ENCODE data around the gene PRDX6.
"Not testable (repeated sequence)": the region's sequence is repeated elsewhere in the genome, so short reads cannot be mapped to it uniquely, and the experiment has no call there.

The PRDX6 gene

GRCh38 chr1:173502104-173502503 lies 25.0 kb downstream of the PRDX6 start:
- DNase-seq = no peak

DNA sequence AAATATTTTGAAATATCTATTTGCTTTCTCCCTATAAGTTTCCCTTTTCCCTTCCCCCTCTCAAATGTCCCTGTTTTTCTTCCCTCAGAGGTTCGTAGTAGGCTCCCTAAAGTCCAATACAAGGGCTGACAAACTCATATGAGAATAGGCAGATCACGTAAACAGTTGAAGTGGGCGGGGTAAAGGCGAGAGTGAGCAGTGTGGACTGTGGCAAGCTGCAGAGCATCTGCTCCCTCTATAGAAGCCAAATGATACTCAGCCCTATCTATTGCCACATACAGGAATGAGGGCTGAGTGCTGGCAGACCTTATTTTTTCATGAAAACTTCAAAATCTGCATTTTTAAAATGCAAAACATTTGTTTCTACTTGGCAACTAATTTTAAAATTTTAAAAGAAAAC lies 26.3 kb downstream of the PRDX6 start:
- no peak for DNase-seq

GRCh38 chr1:173504268-173504667 lies 27.1 kb downstream of the PRDX6 start:
- DNase-seq = no peak

DNA sequence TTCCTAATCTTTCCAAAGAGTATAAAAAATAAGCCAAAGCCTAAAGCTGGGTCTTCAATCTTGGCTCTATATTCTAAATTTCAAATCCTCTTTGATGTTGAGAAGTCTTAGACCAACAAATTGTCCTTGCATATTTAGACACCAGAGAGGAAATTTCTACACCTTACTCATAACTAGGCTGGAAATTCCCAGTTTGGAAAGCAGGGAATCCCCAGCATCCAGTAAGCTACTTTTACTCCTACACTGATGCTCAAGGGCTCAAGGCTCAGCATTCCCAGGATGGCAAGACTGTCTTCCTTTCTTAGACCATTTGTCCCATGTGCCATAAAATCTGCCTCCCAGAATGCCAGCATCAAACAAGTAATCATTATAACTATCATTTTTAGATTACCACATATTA lies 28.3 kb downstream of the PRDX6 start:
- no peak for DNase-seq

DNA sequence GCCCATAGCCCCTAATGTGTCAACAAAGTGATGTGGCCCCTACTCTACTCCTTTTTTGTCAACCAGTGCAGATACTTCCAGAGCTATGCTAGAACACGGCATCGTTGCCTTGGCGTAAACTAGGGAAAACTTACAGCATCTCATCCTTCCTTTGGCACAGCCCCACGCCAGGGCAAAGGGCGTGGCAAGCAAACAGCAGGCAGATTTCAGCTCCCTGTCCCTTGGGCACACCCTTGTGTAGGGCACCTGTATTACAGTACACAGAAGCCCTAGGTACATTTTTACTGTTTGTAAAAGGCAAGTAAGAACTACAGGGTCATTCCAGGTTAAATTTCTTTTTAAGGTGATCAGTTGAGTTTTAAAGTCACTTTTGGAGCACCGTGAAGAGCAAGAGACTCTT lies 29.3 kb downstream of the PRDX6 start:
- no peak for DNase-seq

GRCh38 chr1:173507205-173507846 lies 30.2 kb downstream of the PRDX6 start:
- DNase-seq = no peak

GRCh38 chr1:173507847-173508209 lies 30.7 kb downstream of the PRDX6 start:
- DNase-seq = no peak

DNA sequence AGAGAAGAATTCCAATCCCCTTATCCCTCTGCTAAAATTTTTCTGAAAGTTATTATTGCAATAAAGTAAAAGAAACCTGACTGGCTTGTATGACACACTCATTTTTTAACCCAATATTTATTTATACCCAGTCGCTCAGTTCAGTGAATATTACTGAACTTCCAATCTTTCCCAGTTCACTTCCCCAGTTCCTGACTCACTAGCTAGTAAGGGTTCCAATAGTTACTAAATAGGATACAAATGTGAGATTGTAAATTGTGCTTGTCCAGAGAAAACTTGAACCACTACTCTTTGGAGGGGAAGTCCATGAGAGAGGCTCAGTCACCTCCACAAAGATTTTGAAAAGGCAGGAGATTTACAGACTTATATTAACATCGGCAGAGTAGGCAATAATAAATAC lies 31.4 kb downstream of the PRDX6 start:
- no peak for DNase-seq

GRCh38 chr1:173509797-173510196 lies 32.7 kb downstream of the PRDX6 start:
- DNase-seq = no peak

DNA sequence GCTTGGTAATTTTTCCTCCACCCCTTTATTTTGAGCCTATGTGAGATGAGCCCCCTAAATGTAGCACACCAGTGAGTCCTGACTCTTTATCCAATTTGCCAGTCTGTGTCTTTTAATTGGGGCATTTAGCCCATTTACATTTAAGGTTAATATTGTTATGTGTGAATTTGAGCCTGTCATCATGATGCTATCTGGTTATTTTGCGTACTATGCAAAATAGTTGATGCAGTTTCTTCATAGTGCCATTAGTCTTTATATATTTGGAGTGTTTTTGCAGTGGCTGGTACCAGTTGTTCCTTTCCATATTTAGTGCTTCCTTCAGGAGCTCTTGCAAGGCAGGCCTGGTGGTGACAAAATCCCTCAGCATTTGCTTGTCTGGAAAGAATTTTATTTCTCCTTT lies 37.4 kb downstream of the PRDX6 start:
- DNase-seq = not testable (repeated sequence)

DNA sequence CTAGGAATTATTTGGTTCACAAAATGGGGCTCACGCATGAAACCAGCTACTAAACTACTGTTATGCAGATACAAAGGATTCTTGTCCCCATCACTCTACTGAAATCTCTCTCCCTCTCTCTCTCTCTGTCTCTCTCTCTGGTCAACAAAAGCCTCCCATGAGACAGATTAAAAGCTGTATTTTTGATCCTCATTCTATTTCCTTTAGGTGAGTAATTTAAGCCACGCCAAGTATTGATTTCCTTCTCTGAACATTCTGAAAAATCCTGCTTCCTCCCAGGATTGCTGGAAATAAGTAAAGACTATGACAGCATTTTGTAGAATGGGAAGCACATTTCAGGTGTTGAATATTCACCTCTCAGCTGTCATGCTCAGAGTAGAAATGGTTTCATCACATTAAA lies 43.7 kb downstream of the PRDX6 start:
- DNase-seq = no peak

GRCh38 chr1:173523329-173523728 lies 46.2 kb downstream of the PRDX6 start:
- no peak for DNase-seq

DNA sequence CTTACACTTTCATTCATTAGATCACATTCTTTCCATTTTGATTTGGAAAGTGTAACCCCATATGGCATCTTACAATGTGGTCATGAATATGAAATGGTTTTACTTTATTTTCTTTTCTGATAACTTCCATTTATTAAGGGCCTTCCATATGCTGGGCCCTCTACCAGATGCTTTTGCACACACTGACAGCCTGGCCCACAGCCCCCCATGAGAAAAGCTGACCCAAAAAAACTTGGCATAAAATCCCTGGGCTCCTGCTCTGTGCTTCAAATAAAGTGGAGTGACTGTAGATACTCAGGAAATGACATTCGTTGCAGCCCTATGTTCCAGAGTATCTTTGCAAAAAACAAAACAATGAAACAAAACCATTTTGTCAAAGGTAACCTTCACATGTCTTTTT lies 48.8 kb downstream of the PRDX6 start:
- DNase-seq = no peak

- no peak for DNase-seq
Measured at GRCh38 chr1:173527151-173527826, 50.2 kb downstream of the PRDX6 start.

DNA sequence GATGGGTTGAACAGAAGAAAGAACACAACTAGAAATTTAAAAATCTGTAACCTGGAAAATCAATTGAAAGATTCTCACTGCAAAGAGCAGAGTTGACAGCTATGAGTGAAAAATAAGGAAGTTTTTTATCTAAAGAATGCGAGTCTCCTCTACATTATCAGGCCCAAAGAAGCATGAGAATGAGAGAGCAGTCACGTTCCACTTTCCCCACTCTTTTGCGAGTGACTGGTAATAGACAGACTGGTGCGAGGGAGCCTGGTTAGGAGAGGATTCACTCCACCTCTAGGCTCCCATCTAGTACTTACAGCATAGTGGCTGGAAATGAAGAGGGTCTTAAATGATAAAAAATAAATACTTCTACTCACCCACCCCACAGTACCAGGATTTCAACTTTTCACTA lies 52.0 kb downstream of the PRDX6 start:
- DNase-seq = no peak

DNA sequence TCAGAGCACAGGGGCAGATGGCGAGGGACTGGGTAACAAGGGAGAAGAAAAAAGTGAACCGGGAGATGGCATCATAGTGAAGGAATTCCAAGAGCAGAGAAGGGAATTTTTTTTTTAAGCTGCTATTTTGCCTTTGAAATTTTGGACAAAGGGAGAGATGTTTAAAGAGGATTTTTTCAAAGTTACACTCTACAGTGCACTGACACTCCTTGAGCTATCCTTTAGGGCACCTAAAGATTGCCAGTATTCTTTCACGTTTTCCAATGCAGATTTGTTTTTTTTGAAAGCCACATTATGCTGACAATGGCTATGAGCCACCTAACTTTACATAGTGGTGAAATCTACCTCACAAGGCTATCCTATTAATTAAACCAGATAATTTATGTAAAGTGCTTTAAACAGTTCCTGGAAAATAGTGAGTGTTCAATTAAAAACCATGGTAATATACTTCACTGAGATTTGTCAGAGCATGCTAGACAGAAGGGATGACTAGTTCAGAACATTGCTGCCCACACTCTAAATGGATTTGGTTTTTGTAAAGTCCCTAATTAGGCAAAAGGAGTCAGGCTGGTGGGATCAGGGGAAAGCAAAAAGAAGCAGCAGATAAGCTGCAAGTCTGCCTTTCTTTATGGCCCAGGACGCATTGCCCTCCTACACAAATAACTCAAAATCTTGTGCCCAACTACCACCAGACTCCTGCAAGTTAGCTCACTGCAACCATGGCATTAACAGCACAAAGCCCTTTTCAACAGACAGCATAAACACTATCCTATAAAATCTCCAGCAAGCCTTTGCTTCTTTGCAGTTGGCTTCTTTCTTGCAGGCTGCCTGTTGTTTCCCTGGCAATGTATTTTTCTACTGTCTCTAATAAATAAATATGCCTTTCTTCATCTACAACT lies 53.9 kb downstream of the PRDX6 start:
- no peak for DNase-seq

DNA sequence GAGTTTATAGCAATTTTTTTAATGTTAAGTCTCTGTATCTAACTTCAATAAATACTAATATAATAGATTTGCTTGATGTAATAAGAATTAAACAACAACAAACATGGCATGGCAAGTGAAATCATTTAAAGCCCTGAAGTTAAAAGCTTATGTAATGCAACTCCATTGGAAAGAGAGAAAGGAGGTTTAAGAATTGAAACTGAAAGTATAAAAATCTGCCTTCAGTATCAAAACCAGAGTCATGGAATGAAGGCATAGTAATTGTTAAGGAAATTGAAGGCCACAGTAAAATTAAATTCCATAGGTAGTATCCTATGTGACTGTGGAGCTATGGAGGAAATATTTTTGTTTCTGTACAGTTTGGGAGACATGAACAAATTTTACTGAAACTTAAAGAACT lies 55.1 kb downstream of the PRDX6 start:
- DNase-seq = no peak

GRCh38 chr1:173536223-173536622 lies 59.1 kb downstream of the PRDX6 start:
- DNase-seq = no peak
